Common myeloid progenitor, CD34-positive (primary cell): ENCODE results near the gene LRP11.
"Not testable (repeated sequence)": the region's sequence is repeated elsewhere in the genome, so short reads cannot be mapped to it uniquely, and the experiment has no call there.

Experiments used
- CTCF ChIA-PET: fragments of 350-600 bp; sonication (Branson Sonifier 250); formaldehyde crosslinking; loops from one replicate; lab custom pipeline; 2021; ENCODE audit warnings: antibody characterized with exemption; lab: Charles Lee
- POLR2A ChIA-PET: fragments of 350-600 bp; sonication (Branson Sonifier 250); formaldehyde crosslinking; loops from one replicate; lab custom pipeline; 2021; ENCODE audit warnings: antibody characterized with exemption; lab: Charles Lee
- DNase-seq, 3 donors: peaks; one replicate each; pipeline versions ENCODE4 v3.0.0 to v3.0.0-alpha.2; 2013
- H3K27ac ChIP-seq, 2 experiments: 1 replicate in 1 of 2; 2 replicates in 1 of 2; pipeline ENCODE4 v1.7.0; 2013; ENCODE audit warnings: inconsistent platforms in 2 of 2, low read length in 2 of 2, mild to moderate bottlenecking in 2 of 2, low read depth in 1 of 2, moderate library complexity in 1 of 2; ENCODE audit not compliant: severe bottlenecking in 2 of 2, insufficient read depth in 1 of 2, poor library complexity in 1 of 2
- H3K27me3 ChIP-seq, 5 experiments: replicated peaks in 2 of 5; 1 replicate in 3 of 5; 2 replicates in 2 of 5; pipeline versions ENCODE4 v1.6.1 to v1.7.0; 2013; ENCODE audit warnings: low read length in 4 of 5, mild to moderate bottlenecking in 2 of 5, moderate library complexity in 2 of 5, inconsistent platforms in 1 of 5; ENCODE audit not compliant: insufficient read depth in 5 of 5, control insufficient read depth in 4 of 5
- H3K36me3 ChIP-seq, 4 experiments: 1 replicate in 2 of 4; 2 replicates in 2 of 4; pipeline versions ENCODE4 v1.6.1 to v1.7.0; 2013; ENCODE audit warnings: low read length in 3 of 4, control low read depth in 1 of 4, mild to moderate bottlenecking in 1 of 4; ENCODE audit not compliant: control insufficient read depth in 4 of 4, insufficient read depth in 4 of 4
- H3K4me1 ChIP-seq, 4 experiments: 1 replicate in 3 of 4; 2 replicates in 1 of 4; pipeline versions ENCODE4 v1.6.1 to v1.7.1; 2013; ENCODE audit warnings: low read length in 3 of 4, mild to moderate bottlenecking in 3 of 4, control low read depth in 1 of 4, inconsistent platforms in 1 of 4, moderate library complexity in 1 of 4; ENCODE audit not compliant: control insufficient read depth in 4 of 4, insufficient read depth in 4 of 4; ENCODE audit errors: control extremely low read depth in 1 of 4
- H3K4me3 ChIP-seq, 7 experiments: 1 replicate in 4 of 7; 2 replicates in 3 of 7; pipeline versions ENCODE4 v1.5.1 to v1.7.0; 2013; ENCODE audit warnings: mild to moderate bottlenecking in 7 of 7, low read length in 6 of 7, moderate library complexity in 6 of 7, inconsistent platforms in 2 of 7, low read depth in 2 of 7, control low read depth in 1 of 7; ENCODE audit not compliant: insufficient read depth in 4 of 7, control insufficient read depth in 1 of 7; ENCODE audit errors: extremely low read depth in 1 of 7
- H3K9me3 ChIP-seq, 5 experiments: 1 replicate in 4 of 5; 2 replicates in 1 of 5; pipeline versions ENCODE4 v1.6.1 to v1.7.1; 2013; ENCODE audit warnings: low read length in 4 of 5, mild to moderate bottlenecking in 2 of 5, inconsistent platforms in 1 of 5, low read depth in 1 of 5, moderate library complexity in 1 of 5; ENCODE audit not compliant: control insufficient read depth in 4 of 5, insufficient read depth in 2 of 5; ENCODE audit errors: control extremely low read depth in 1 of 5
- WGBS: methylation state at CpG from one replicate; pipeline ENCODE4 v1.1.5; 2013; ENCODE audit not compliant: insufficient coverage; 5-methylcytosine and 5-hydroxymethylcytosine counted together

LRP11 gene

DNA sequence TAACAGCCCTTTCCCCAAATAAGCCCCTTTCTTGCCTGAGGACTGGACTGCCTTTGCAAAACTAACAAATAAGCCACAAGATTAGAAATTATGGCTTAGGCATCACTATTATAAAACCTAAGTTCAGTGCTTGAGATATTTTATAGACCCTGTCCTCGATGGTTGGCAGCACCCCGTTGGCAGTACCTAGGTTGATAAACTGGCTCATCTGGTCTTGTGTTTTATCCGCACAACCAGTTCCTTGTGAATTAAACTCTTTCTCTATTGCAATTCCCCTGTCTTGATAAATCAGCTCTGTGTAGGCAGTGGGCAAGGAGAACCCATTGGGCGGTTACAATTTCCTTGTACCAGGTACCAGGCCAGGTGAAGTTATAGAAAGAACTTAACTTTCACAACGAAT, 6.6 kb downstream of the LRP11 start:
- CTCF ChIA-PET = no interaction called here

DNA sequence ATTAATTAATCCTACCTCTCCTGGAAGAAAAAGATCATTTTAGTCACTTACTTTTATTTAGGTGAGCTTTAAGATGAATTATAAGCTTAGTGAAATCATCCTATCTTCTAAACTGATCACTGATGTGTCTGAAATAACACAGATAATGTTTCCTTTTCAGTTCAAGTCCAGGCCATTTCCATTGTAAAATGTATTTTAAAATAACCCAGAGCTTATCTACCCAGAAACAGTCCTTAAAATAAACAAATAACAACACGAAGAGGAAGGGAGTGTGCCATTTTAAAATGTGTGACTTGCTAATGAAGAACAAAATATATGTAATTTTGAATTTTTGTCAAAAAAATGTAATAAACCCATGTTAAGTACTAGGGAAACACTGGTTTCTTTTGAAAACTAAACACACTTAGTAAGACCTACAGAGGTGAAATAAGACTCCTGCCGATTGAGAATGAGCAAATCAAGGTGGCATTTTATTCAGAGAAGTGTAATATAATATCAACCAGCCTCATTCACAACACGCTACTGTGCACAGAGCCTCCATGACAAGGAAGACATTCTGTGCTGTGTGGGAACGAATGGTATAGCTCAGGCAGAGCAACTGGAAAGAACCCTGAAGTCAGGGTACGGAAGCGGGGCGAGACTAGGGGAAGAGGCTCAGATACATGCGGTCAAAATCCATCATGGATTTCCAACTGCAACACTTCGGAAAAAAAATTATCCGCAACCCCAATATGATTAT, 7.7 kb downstream of the LRP11 start:
- Histone ChIP-seq H3K4me1 (peaks cover 0 to 11% (median 9%) of the 10 kb centered on the region in 4 experiments), H3K4me3 (no peak overlapping the region), H3K27me3 (peaks cover 0 to 32% (median 16%) of the 10 kb centered on the region in 5 experiments), H3K9me3 (no peaks in the 10 kb centered on the region), H3K36me3 (no peaks in the 10 kb centered on the region), H3K27ac (no peak overlapping the region)
- ChIA-PET POLR2A (no interaction called here), CTCF (interaction anchor here (0.6 to 0.7 kb wide), 2 partner anchors 10 to 20 kb away, joined by 3 read pairs; no protein-coding TSS in a partner anchor)
- no peak for DNase-seq
- WGBS = 100% methylated on average over 8 of the region's 10 CpGs

More for the DNA sequence above, 6.6 kb downstream of the LRP11 start:
- WGBS = 100% methylated on average over 5 of the region's 5 CpGs
- POLR2A ChIA-PET = no interaction called here
- H3K4me3 ChIP-seq = no peak overlapping the region
- no peak for DNase-seq
- peaks cover 0 to 33% (median 19%) of the 10 kb centered on the region in 5 experiments for H3K27me3 ChIP-seq
- peaks cover 0 to 9% (median 4%) of the 10 kb centered on the region in 4 experiments for H3K4me1 ChIP-seq
- no peaks in the 10 kb centered on the region for H3K36me3 ChIP-seq
- H3K27ac ChIP-seq = no peak overlapping the region
- no peaks in the 10 kb centered on the region for H3K9me3 ChIP-seq

DNA sequence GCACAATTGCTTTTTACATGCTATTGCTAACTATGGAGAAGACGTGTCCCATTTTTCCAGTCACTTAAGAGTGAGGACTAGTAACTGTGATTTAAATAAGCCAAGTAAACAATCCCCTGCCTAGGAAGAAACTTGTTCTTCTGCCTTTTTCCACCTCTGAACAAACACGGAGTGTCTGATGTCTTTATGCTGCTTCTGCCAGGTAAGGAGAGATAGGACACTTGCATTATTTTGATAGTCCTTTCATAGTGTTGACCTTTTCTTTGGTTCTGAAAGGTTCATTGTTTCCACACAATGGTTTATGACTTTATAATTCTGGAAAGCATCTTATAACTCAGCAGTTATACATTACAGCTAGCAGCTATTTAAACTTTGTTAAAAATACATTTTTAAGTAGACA, 8.4 kb downstream of the LRP11 start:
- WGBS = no CpG with 5 or more reads among the region's 2 CpGs
- Histone ChIP-seq H3K27me3 (peaks cover 0 to 39% (median 16%) of the 10 kb centered on the region in 5 experiments), H3K4me1 (peaks cover 0 to 12% (median 9%) of the 10 kb centered on the region in 4 experiments), H3K36me3 (no peaks in the 10 kb centered on the region), H3K9me3 (no peaks in the 10 kb centered on the region), H3K4me3 (no peak overlapping the region), H3K27ac (no peak overlapping the region)
- DNase-seq = no peak
- ChIA-PET CTCF (interaction anchor here (0.7 kb wide), 1 partner anchor 10 kb away, joined by 3 read pairs; no protein-coding TSS in a partner anchor), POLR2A (no interaction called here)

DNA sequence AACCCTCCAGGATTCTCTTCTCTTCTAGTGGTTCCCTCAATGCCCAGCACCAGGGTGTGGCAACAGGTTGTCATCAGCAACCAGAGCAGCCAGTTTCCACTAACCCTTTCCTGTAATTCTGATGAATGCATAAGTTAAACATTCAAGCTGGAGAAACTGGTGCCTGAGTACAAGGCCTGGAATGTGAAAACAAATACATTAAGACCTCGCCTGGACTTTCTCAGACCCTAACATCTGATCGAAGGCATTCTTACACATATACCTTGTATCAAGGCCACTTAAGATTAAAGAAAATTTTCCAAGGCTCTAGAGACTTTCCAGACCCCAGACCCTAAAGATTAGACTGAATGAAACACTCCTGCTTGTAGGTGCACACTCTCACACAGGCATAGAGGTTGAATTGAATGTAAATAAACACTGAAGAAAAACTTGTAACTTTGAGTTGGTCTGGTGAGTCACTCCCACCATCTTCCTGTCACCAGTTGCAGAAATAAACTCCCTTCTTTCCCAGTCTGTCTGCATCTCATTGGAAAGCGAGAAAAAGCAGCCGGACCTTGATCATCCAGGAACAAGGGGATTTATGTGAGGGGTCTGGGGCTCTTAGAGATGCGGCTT, 9.0 kb downstream of the LRP11 start:
- Histone ChIP-seq H3K27ac (no peak overlapping the region), H3K4me1 (peaks cover 0 to 12% (median 9%) of the 10 kb centered on the region in 4 experiments), H3K4me3 (no peak overlapping the region), H3K27me3 (peaks cover 0 to 44% (median 18%) of the 10 kb centered on the region in 5 experiments), H3K9me3 (no peaks in the 10 kb centered on the region), H3K36me3 (no peaks in the 10 kb centered on the region)
- no peak for DNase-seq
- POLR2A ChIA-PET = no interaction called here
- WGBS = 100% methylated on average over 2 of the region's 5 CpGs
- CTCF ChIA-PET = interaction anchor here (1.1 to 1.4 kb wide), 2 partner anchors 12 to 33 kb away, joined by 3 to 4 read pairs; no protein-coding TSS in a partner anchor

DNA sequence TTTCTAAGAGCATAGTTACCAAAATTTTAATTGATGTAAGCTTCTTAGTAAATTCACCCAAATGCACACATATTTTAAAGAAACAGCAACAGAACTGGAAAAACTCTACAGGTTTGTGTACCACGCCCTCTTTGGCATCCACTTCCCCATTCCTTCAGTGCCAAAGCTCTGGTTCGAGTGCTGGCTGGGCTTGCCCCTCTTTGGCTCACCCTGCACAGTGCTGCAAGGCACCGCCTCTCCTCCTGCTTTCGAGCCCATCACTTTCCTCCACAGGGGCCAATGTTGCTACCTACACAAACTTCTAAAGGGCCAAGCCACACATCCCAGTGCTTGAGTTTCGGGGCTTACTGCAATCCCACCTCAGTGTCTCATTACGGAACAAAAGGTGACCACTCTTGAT, 9.6 kb downstream of the LRP11 start:
- Histone ChIP-seq H3K4me1 (peaks cover 0 to 12% (median 9%) of the 10 kb centered on the region in 4 experiments), H3K27me3 (peaks cover 0 to 50% (median 22%) of the 10 kb centered on the region in 5 experiments), H3K36me3 (no peaks in the 10 kb centered on the region), H3K27ac (no peak overlapping the region), H3K4me3 (no peak overlapping the region), H3K9me3 (no peaks in the 10 kb centered on the region)
- CTCF ChIA-PET = interaction anchor here (1.0 to 1.4 kb wide), 3 partner anchors 11 to 137 kb away, joined by 3 to 4 read pairs (median 3); partner anchors contain the start of gene LATS1
- POLR2A ChIA-PET = no interaction called here
- DNase-seq = peak in 2 of 3 donors; percentile 28 to 38
- 80% methylated on average over 6 of the region's 6 CpGs for WGBS

DNA sequence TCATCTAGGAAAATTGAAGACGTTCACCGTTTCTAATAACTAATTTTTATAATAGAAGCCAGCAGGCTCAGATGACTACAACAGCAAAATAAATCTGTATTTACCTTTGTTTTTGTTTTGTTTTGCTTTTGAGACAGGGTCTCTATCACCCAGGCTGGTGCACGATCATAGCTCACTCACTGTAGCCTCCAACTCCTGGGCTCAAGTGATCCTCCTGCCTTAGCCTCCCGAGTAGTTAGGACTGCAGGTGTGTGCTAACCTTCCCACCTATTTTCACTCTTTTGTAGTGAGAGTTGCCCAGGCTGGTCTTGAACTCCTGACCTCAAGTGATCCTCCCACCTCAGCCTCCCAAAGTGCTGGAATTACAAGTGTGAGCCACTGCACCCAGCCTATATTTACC, 10.1 kb downstream of the LRP11 start:
- Histone ChIP-seq H3K4me1 (peaks cover 0 to 12% (median 9%) of the 10 kb centered on the region in 4 experiments), H3K27me3 (peaks cover 0 to 52% (median 22%) of the 10 kb centered on the region in 5 experiments)
- H3K27ac ChIP-seq, H3K9me3 ChIP-seq, H3K36me3 ChIP-seq, POLR2A ChIA-PET, H3K4me3 ChIP-seq, DNase-seq: not testable (repeated sequence)
- 100% methylated on average over 2 of the region's 4 CpGs for WGBS
- CTCF ChIA-PET = interaction anchor here (1.0 to 1.4 kb wide), 3 partner anchors 11 to 136 kb away, joined by 3 to 4 read pairs (median 3); partner anchors contain the start of gene LATS1
